PFSK-1 (cell line): ENCODE data around the gene KYAT1.

Experiments used
- POLR2AphosphoS5 ChIP-seq: IDR thresholded peaks from 2 replicates; pipeline ENCODE4 v1.6.1; 2012; ENCODE audit warnings: low read depth, mild to moderate bottlenecking, control low read depth, low read length, moderate library complexity
- REST ChIP-seq, 2 experiments: IDR thresholded peaks; 2 replicates each; pipeline versions ENCODE4 v1.6.1 to v1.8.0; 2011 to 2012; ENCODE audit warnings: low read depth in 2 of 2, low read length in 2 of 2, control low read depth in 1 of 2, inconsistent platforms in 1 of 2, mild to moderate bottlenecking in 1 of 2, moderate library complexity in 1 of 2; ENCODE audit not compliant: insufficient read depth in 1 of 2

DNA sequence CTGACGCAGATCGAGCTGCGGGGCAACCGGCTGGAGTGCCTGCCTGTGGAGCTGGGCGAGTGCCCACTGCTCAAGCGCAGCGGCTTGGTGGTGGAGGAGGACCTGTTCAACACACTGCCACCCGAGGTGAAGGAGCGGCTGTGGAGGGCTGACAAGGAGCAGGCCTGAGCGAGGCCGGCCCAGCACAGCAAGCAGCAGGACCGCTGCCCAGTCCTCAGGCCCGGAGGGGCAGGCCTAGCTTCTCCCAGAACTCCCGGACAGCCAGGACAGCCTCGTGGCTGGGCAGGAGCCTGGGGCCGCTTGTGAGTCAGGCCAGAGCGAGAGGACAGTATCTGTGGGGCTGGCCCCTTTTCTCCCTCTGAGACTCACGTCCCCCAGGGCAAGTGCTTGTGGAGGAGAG lies 34.5 kb upstream of the KYAT1 start:
- TF ChIP-seq POLR2AphosphoS5 (no peak), REST (IDR thresholded peaks at IDR 0.05; ENCODE audit: insufficient read depth in 1 of 2, low read depth in 2 of 2, low read length in 2 of 2) (no peak)
